D721Med (cell line): ENCODE results near the gene PLPP1.

Experiments used
- DNase-seq: peaks from one replicate; pipeline ENCODE4 v3.0.0; 2011; ENCODE audit warnings: low spot score; ENCODE audit not compliant: insufficient read length
- FAIRE-seq: peaks from 2 replicates; lab custom pipeline; 2011; peaks lifted over from hg19 to GRCh38; lab: Jason Lieb, UNC
- CTCF ChIP-seq: IDR thresholded peaks from 2 replicates; pipeline ENCODE4 v1.5.1; 2012; ENCODE audit warnings: mild to moderate bottlenecking, control low read depth; ENCODE audit not compliant: insufficient read depth; ENCODE audit errors: missing control alignments

Gene PLPP1

GRCh38 chr5:55385227-55385626 lies 149.5 kb downstream of the PLPP1 start:
- no peak for TF ChIP-seq CTCF
- FAIRE-seq, result no peak
- DNase-seq, result no peak

- FAIRE-seq, result no peak
- no peak for TF ChIP-seq CTCF
- DNase-seq, result no peak
Measured at GRCh38 chr5:55384072-55384471, 150.7 kb downstream of the PLPP1 start.

- no peak for TF ChIP-seq CTCF
- FAIRE-seq (no peak), DNase-seq (no peak)
Measured at GRCh38 chr5:55383254-55383653, 151.5 kb downstream of the PLPP1 start.

GRCh38 chr5:55377810-55378209 lies 157.0 kb downstream of the PLPP1 start:
- TF ChIP-seq CTCF, result no peak
- no peak for FAIRE-seq
- DNase-seq, result no peak
